Activated naive CD8-positive, alpha-beta T cell treated with anti-CD3 and anti-CD28 coated beads, Interleukin-2, amount 50 U/mL, for 24 hours (primary cell): ENCODE data around the gene HDLBP.
"Not testable (repeated sequence)": the region's sequence is repeated elsewhere in the genome, so short reads cannot be mapped to it uniquely, and the experiment has no call there.

Source experiments
- ATAC-seq: fragments of 150-1000 bp; cut with Tn5 transposase; one replicate; pipeline ENCODE4 v1.10.0; 2021
- DNase-seq: peaks from one replicate; pipeline ENCODE4 v3.0.0; 2021
- H3K27ac Mint-ChIP-seq: one replicate; pipeline ENCODE4 v1.8.0; 2021; ENCODE audit warnings: mild to moderate bottlenecking, mixed read lengths
- H3K27me3 Mint-ChIP-seq: one replicate; pipeline ENCODE4 v1.8.0; 2021; ENCODE audit warnings: mixed read lengths
- H3K36me3 Mint-ChIP-seq: one replicate; pipeline ENCODE4 v1.8.0; 2021; ENCODE audit warnings: low read depth, mixed read lengths
- H3K4me1 Mint-ChIP-seq: one replicate; pipeline ENCODE4 v1.8.0; 2021; ENCODE audit warnings: mixed read lengths
- H3K4me3 Mint-ChIP-seq: one replicate; pipeline ENCODE4 v1.8.0; 2021; ENCODE audit warnings: mild to moderate bottlenecking, moderate library complexity, mixed read lengths
- H3K9me3 Mint-ChIP-seq: one replicate; pipeline ENCODE4 v1.8.0; 2021; ENCODE audit warnings: mixed read lengths

The HDLBP gene

GRCh38 chr2:241205086-241205485 is 110.4 kb downstream of the HDLBP start:
- Mint-ChIP-seq H3K27ac (no peak overlapping the region), H3K27me3 (no peaks in the 10 kb centered on the region), H3K4me3 (no peak overlapping the region), H3K9me3 (no peaks in the 10 kb centered on the region), H3K36me3 (no peaks in the 10 kb centered on the region), H3K4me1 (no peaks in the 10 kb centered on the region)
- ATAC-seq (no peak), DNase-seq (no peak)

DNA sequence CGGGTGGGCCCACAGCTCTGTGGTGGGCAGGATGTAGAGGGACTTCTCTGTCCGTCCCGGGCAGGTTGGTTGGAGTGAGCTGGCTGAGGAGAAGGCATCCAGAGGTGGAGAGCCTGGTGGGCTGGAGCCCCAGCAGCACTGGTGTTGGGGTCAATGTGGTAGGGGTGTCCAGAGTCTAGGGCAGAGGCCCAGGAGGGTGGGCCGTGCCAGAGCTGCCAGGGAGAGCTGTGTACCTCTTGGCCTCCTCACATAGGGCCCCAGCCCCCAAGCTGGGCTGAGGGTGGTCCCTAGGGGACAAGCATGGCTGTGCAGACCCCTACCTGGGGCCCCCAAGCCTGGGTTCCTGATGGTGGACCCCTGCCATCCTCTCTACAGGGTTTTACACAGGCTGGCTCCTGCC is 111.0 kb downstream of the HDLBP start:
- no peaks in the 10 kb centered on the region for H3K36me3 Mint-ChIP-seq
- no peak overlapping the region for H3K4me3 Mint-ChIP-seq
- no peaks in the 10 kb centered on the region for H3K9me3 Mint-ChIP-seq
- no peaks in the 10 kb centered on the region for H3K4me1 Mint-ChIP-seq
- H3K27me3 Mint-ChIP-seq: no peaks in the 10 kb centered on the region
- ATAC-seq (no peak), DNase-seq (no peak)
- no peak overlapping the region for H3K27ac Mint-ChIP-seq

DNA sequence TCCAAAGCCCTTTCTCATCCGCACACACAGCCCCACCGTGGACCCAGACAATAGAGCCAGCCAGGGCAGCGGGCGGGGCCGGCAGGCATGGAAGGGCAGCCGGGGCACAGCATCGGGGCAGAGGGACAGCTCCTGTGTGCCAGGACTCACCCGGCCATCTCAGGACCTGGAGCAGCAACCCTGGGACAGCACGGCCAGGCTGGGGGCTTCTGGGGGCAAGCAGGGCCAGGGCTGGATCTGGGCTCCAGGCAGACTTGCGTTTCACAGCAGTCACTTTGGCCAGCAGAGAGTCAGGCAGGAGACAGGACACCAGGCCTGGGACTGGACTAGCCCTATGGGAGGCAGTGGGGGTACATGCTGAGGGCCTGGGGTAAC is 111.5 kb downstream of the HDLBP start:
- Mint-ChIP-seq H3K27ac (no peak overlapping the region), H3K9me3 (no peaks in the 10 kb centered on the region), H3K36me3 (no peaks in the 10 kb centered on the region), H3K27me3 (no peaks in the 10 kb centered on the region), H3K4me1 (no peaks in the 10 kb centered on the region), H3K4me3 (no peak overlapping the region)
- ATAC-seq (no peak), DNase-seq (no peak)

- DNase-seq (no peak), ATAC-seq (no peak)
- Mint-ChIP-seq H3K9me3 (no peaks in the 10 kb centered on the region), H3K27me3 (no peaks in the 10 kb centered on the region), H3K4me1 (no peaks in the 10 kb centered on the region), H3K36me3 (no peaks in the 10 kb centered on the region), H3K4me3 (no peak overlapping the region), H3K27ac (no peak overlapping the region)
These were observed 112.1 kb downstream of the HDLBP start for GRCh38 chr2:241203218-241204009.

GRCh38 chr2:241202681-241203080 is 112.8 kb downstream of the HDLBP start:
- Mint-ChIP-seq H3K36me3 (no peaks in the 10 kb centered on the region), H3K27me3 (no peaks in the 10 kb centered on the region), H3K27ac (no peak overlapping the region), H3K4me3 (no peak overlapping the region), H3K9me3 (no peaks in the 10 kb centered on the region), H3K4me1 (no peaks in the 10 kb centered on the region)
- ATAC-seq: no peak
- no peak for DNase-seq

DNA sequence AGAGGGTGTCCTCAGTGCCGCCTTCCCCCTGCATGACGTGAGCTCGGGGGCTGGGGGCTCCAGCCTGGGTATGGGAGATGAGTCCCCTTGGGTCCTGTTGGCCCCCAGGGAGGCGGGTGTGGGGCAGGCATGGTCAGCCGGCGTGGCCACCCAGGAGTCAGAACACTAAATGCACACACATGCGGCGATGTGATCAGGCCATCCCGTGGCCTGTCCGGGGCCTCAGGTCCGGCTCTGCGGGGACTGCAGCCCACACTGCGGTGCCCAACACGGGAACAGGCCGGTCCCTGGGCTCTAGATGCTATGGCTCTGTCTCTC is 113.2 kb downstream of the HDLBP start:
- Mint-ChIP-seq H3K27me3 (no peaks in the 10 kb centered on the region), H3K4me3 (no peak overlapping the region), H3K4me1 (no peaks in the 10 kb centered on the region), H3K27ac (no peak overlapping the region), H3K9me3 (no peaks in the 10 kb centered on the region), H3K36me3 (no peaks in the 10 kb centered on the region)
- ATAC-seq: no peak
- DNase-seq: no peak

- no peak for ATAC-seq
- H3K36me3 Mint-ChIP-seq: no peaks in the 10 kb centered on the region
These were observed 113.8 kb downstream of the HDLBP start for GRCh38 chr2:241201445-241202267.

DNA sequence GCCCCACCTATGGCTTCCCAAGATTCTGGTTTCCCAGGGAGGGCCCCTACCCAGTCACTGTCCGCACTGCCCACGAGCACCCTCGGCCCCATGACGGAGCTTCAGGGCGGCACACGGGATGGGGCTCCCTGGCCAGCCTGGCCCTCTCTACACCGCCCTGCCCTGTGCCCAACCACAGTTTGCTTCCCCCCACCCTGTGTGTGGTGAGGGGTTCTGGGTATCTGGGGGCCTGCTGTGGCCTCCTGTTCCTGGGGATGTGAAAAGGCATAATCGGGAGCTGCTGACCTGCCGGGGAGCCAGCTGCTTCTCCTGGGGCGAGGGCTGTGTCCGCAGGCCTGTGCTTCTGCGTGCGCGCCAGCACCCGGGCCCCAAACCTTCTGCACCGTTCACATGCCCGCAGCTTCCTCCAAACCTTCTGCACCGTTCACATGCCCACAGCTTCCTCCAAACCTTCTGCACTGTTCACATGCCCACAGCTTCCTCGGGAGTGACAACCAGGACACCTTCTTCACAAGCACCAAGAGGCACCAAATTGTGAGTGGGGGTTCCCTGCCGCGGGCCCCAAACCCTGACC is 114.6 kb downstream of the HDLBP start:
- H3K36me3 Mint-ChIP-seq: no peaks in the 10 kb centered on the region
- H3K4me1 Mint-ChIP-seq: no peaks in the 10 kb centered on the region
- no peaks in the 10 kb centered on the region for H3K9me3 Mint-ChIP-seq
- no peaks in the 10 kb centered on the region for H3K27me3 Mint-ChIP-seq
- DNase-seq: no peak
- H3K27ac Mint-ChIP-seq: no peak overlapping the region
- ATAC-seq: no peak
- no peak overlapping the region for H3K4me3 Mint-ChIP-seq

More at GRCh38 chr2:241201445-241202267, 113.8 kb downstream of the HDLBP start:
- no peaks in the 10 kb centered on the region for H3K4me1 Mint-ChIP-seq
- H3K27ac Mint-ChIP-seq: no peak overlapping the region
- H3K4me3 Mint-ChIP-seq: no peak overlapping the region
- DNase-seq: no peak
- H3K9me3 Mint-ChIP-seq: no peaks in the 10 kb centered on the region
- H3K27me3 Mint-ChIP-seq: no peaks in the 10 kb centered on the region

DNA sequence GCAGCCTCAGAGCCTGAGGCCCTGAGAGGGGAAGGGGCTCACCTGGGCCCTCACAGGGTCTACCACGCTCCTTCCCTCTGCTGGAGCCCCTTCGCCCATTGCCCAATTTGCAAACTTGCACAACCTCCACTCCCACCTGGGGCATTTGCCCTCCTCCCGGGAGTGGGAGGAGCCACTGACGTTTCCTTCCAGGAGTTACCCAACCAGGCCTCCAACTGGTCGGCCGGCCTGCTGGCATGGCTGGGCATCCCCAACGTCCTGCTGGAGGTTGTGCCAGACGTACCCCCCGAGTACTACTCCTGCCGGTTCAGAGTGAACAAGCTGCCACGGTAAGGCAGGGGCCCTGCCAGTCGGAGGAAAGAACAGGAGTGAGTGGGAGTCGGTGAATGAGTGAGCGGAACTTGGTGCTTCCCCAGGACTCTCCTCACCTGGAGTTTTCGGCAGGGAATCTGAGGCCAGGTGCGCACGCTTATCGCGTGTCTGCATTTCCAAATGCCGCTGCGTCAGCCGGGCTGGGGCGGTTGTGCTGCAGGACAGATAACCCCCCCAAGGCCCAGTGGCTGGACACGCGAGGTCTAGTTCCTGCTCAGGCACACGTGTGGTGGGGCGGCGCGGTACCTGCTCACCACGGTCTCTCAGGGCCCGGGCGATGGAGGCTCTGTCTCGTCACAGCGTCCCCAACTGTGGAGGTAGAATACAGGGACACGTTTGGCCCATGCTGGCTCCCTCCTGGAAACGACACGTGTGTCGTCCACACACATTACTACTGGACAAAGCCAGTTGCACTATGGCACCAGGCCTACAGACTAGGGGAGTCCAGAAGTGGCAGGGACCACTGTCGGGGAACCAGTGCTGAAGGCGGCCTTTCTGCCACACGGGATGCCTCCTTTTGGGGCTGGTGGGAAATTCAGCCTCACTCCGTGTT is 115.3 kb downstream of the HDLBP start:
- Mint-ChIP-seq H3K4me3 (no peak overlapping the region), H3K9me3 (no peaks in the 10 kb centered on the region), H3K27me3 (no peaks in the 10 kb centered on the region), H3K4me1 (no peaks in the 10 kb centered on the region), H3K27ac (no peak overlapping the region), H3K36me3 (no peaks in the 10 kb centered on the region)
- no peak for DNase-seq
- no peak for ATAC-seq

- H3K36me3 Mint-ChIP-seq: no peaks in the 10 kb centered on the region
- no peak for DNase-seq
- ATAC-seq: no peak
- no peak overlapping the region for H3K27ac Mint-ChIP-seq
- no peaks in the 10 kb centered on the region for H3K4me1 Mint-ChIP-seq
- no peaks in the 10 kb centered on the region for H3K27me3 Mint-ChIP-seq
- no peaks in the 10 kb centered on the region for H3K9me3 Mint-ChIP-seq
- H3K4me3 Mint-ChIP-seq: no peak overlapping the region
These were observed 116.2 kb downstream of the HDLBP start for GRCh38 chr2:241199286-241199685.

- DNase-seq: no peak
These were observed 116.8 kb downstream of the HDLBP start for GRCh38 chr2:241198381-241199279.

GRCh38 chr2:241197947-241198346 is 117.5 kb downstream of the HDLBP start:
- H3K27me3 Mint-ChIP-seq: no peaks in the 10 kb centered on the region
- H3K4me1 Mint-ChIP-seq: no peaks in the 10 kb centered on the region
- no peak overlapping the region for H3K4me3 Mint-ChIP-seq
- no peaks in the 10 kb centered on the region for H3K9me3 Mint-ChIP-seq
- H3K27ac Mint-ChIP-seq: no peak overlapping the region
- H3K36me3 Mint-ChIP-seq: no peaks in the 10 kb centered on the region
- no peak for DNase-seq
- no peak for ATAC-seq

More at GRCh38 chr2:241198381-241199279, 116.8 kb downstream of the HDLBP start:
- no peaks in the 10 kb centered on the region for H3K4me1 Mint-ChIP-seq
- H3K9me3 Mint-ChIP-seq: no peaks in the 10 kb centered on the region
- no peak for ATAC-seq
- no peaks in the 10 kb centered on the region for H3K36me3 Mint-ChIP-seq
- no peak overlapping the region for H3K27ac Mint-ChIP-seq
- H3K4me3 Mint-ChIP-seq: no peak overlapping the region
- no peaks in the 10 kb centered on the region for H3K27me3 Mint-ChIP-seq

- not testable (repeated sequence) for DNase-seq, ATAC-seq, H3K4me1 Mint-ChIP-seq, H3K9me3 Mint-ChIP-seq, H3K27me3 Mint-ChIP-seq, H3K27ac Mint-ChIP-seq, H3K4me3 Mint-ChIP-seq, H3K36me3 Mint-ChIP-seq
These were observed 118.2 kb downstream of the HDLBP start for GRCh38 chr2:241197246-241197645.
